Keratinocyte (primary cell): Measurements from ENCODE around the gene AMACR.
"Not testable (repeated sequence)": the region's sequence is repeated elsewhere in the genome, so short reads cannot be mapped to it uniquely, and the experiment has no call there.

Experiments used
- CTCF ChIP-seq, 3 experiments: IDR thresholded peaks in 1 of 3; conservative IDR thresholded peaks in 1 of 3; optimal IDR thresholded peaks in 1 of 3; 2 replicates in 2 of 3; 3 replicates in 1 of 3; pipeline versions ENCODE3 to v1.5.1; 2011; ENCODE audit warnings: low read length in 3 of 3, mild to moderate bottlenecking in 3 of 3, moderate library complexity in 2 of 3, control low read depth in 1 of 3, inconsistent platforms in 1 of 3; ENCODE audit not compliant: insufficient read depth in 2 of 3; ENCODE audit errors: extremely low read depth in 1 of 3
- EZH2 ChIP-seq: IDR thresholded peaks from one replicate; pipeline ENCODE4 v1.6.1; 2012; ENCODE audit warnings: inconsistent platforms, mild to moderate bottlenecking, low read length, moderate library complexity

- not testable (repeated sequence) for TF ChIP-seq CTCF (optimal IDR thresholded peaks at IDR 0.05 in 1 of 3, IDR thresholded peaks at IDR 0.05 in 1 of 3, conservative IDR thresholded peaks at IDR 0.05 in 1 of 3; ENCODE audit: extremely low read depth in 1 of 3, insufficient read depth in 2 of 3, low read length in 3 of 3); EZH2
These were observed 2.3 kb upstream of the AMACR start for GRCh38 chr5:34010146-34010545.
